HTR-8/SVneo (cell line): ENCODE results near the gene RAC2.

Experiments
- DNase-seq: peaks from one replicate; pipeline ENCODE4 v3.0.0; 2011; ENCODE audit warnings: low spot score, mixed read lengths; ENCODE audit not compliant: insufficient read length
- FAIRE-seq: peaks from 2 replicates; lab custom pipeline; 2011; peaks lifted over from hg19 to GRCh38; lab: Jason Lieb, UNC

The RAC2 gene

DNA sequence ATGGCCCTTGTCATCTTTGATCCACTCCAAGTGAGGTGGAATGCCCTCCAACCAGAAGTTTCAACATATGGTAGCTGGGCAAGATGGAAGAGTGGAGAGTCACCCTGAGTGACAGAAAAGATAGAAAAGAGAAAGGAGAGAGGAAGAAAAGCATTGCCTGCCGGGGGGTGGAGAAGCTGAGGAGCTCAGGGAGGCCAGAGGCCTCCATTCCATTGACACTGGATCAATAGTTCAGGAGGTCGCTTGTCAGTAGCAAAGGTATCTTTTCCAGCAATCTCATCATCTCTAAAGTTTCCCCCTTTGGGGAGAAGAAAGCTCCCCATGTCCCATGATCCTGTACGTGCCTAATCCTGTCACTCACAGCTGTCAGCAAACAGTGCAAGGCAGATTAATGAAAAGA is 49.3 kb downstream of the RAC2 start:
- DNase-seq (no peak), FAIRE-seq (no peak)

DNA sequence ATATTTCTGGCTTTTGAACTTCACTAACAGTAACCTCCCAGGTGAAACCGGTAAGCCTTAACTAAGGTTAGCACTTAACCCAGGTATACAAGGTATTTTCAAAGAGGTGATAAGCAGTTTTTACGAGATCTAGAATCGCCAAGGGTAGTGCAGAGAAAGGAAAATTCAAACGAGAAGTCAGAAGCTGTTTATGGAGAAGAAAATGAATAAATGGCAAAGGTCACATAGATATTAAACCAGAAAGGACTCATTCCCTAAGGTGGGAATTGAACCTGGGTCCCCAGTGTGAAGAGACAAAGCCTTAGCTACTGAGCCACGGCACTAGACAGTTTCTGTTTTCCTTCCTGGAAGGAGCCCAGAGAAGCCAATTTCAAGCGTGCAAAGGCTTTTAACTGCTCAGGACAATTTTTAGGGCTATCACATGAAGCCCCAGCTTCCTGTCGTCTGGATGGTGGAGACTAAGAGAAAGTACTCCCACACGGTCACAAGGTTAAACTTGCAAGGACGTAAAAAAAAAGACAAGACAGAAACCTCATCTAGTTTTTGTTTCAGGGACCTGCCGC is 50.4 kb downstream of the RAC2 start:
- DNase-seq (no peak), FAIRE-seq (no peak)

DNA sequence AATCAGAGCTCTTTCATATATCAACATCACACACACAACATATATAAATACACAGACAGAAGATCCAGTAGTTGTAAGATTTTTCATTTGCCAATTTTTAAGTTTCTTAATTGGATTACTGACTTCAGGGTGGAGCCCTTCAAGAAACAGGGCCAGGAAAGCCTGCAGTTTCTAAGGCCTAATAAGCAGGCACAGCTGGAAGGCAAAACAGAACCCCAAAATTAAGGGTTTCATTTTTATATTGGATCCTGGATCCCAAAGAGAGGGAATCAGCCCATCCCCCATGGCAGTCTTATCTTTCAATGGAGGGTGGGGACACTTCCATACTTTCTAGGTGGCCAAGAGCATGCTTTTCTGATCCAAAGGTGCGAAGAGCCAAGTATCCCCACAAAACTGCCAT is 51.3 kb downstream of the RAC2 start:
- FAIRE-seq = no peak

DNA sequence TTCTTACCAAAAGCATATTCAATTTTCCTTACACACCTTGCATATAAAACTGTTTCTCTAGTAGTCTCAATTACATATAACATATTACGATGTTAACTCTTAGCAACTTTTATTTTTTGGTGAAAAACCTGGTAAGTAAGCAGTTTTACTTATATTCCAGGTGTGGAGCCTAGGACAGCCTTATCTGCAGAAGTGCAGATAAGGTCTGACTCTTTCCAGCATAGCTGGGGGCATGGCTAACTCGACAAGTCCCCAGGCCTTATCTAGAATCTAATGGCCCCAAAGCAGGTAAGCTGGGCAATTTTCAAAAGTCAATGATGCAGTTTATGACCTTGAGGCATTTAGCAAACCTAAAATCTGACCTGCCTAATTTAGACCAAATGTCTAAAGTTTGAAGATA is 51.9 kb downstream of the RAC2 start:
- FAIRE-seq (no peak), DNase-seq (no peak)

More for the DNA sequence above, 51.3 kb downstream of the RAC2 start:
- DNase-seq = no peak

DNA sequence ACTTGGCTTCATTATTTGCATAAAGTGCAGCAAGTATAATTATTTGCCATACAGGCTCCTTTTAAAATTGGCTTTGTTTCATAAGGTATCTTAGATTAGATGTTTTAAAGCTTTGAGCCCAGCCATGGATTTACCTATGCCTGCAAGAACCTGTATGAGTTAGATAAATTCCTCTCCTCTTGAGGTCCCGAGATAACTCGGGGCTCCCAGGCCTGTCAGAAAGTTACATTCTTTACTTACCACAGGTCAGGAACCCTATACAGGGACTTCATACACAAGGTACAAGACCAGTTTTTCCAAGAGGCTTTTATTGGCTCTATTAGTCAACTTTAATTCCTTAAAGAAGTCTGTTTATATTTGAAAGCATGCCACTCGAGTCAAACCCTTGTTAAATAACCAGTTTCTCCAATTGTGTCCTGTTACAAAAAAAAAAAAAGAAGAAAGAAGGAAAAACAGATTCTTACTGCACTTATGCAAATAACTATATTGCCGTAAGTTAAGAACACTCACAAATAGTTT is 53.7 kb downstream of the RAC2 start:
- no peak for FAIRE-seq
- no peak for DNase-seq

DNA sequence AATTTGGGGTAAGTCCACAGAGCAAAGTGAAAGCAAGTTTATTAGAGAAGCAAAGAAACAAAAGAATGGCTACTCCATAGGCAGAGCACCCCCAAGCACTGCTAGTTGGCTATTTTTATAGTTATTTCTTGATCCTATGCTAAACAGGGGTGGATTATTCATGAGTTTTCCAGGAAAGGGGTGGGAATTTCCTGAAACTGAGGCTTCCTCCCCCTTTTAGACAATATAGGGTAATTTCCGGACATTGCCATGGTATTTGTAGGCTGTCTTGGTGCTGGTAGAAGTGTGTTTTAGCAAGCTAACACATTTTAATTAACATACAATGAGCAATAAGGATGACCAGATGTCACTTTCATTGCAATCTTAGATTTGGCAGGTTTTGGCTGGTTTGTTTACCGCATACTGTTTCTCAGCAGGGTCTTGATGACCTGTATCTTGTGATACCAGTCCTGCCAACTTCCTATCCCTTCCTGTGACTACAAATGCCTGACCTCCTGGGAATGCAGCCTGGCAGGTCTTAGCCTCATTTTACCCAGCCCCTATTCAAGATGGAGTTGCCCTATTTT is 55.1 kb downstream of the RAC2 start:
- no peak for DNase-seq
- FAIRE-seq = no peak

DNA sequence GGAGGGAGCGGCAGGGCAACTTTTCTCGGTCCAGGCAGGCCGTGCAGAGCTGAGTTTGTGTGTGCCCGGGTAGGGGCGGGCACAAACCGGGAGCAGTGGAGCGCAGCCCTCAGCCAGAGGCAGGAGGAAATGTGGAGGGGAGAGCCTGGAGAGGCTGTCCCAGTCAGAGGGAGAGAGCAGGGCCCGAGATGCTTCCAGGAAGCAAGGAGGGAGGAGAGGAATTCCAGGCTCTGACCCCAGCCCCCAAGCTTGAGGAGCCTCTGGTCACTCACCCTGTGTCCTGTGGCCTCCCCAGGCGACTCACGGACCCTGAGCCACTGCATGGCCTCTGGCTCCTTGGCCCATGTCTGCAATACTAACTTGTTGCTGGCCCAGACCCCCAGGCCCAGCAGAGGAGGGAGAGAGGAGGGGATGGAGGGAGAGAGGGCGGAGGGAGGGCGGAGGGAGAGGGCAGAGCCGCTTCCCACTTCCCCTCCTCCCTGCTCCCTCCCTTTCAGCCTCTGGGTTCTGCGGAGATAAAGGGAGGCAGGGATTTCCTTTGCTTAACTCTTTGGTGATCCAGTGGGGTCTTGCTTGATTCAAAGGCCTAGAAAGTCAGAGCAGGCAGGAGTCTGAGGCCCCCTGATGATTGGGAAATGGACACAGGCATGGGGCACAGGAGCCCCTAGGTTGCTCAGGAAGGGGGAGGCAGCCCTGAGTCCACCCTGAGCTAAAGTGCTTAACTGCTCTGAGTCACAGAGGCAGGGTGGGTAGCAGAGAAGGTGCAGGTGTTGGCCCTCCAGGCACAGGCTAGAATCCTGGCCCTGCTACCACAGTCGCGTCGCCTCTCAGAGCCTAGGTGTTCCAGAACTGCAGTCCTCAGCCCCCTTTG is 55.9 kb downstream of the RAC2 start, which contains the start of gene C1QTNF6:
Gene C1QTNF6, minus strand, starts transcription at position 357 of the 871 bp plus-strand sequence. Its CDS starts 34 bp downstream, at position 323.
- FAIRE-seq (no peak), DNase-seq (no peak)

DNA sequence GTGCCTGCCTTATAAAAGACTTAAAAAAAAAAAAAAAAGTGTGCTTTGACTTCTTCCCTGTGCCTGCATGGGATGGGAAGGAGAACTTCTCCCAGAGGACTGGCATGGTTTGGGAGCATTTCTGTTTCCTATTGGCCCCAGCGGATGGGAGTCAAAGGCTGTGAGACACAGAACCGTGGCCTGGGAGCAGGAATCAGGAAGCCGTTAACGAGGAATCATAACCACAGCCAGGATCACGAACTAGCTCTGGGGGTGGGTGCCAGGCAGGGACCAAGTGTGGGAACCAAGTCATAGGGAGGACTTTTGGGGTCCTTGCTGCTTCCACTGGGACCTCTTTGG is 56.5 kb downstream of the RAC2 start:
- no peak for DNase-seq
- no peak for FAIRE-seq

DNA sequence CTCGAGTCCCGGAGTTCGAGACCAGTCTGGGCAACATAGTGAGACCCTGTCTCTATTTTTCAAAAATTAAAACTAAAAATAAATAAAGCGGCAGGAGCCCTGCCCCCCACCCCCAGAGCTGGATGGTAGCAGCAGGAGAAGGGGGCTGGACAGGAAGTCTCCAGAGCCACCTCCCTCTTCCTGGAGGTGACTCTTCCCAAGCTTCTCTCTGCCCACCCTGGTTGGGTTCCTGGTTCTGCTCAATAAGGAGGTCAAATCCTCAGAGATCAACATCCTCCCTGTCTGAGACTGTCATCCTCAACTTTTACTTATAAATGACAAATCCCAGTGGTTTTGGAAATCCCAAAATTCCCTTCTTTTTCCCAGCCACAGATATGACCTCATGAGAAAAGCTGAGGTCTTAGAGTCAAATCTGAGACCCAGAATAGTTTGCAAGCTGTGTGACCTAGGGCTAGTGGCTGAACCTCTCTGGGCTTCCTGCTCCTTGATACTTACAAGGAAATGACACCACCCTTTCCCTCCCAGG is 57.0 kb downstream of the RAC2 start:
- no peak for DNase-seq
- no peak for FAIRE-seq

DNA sequence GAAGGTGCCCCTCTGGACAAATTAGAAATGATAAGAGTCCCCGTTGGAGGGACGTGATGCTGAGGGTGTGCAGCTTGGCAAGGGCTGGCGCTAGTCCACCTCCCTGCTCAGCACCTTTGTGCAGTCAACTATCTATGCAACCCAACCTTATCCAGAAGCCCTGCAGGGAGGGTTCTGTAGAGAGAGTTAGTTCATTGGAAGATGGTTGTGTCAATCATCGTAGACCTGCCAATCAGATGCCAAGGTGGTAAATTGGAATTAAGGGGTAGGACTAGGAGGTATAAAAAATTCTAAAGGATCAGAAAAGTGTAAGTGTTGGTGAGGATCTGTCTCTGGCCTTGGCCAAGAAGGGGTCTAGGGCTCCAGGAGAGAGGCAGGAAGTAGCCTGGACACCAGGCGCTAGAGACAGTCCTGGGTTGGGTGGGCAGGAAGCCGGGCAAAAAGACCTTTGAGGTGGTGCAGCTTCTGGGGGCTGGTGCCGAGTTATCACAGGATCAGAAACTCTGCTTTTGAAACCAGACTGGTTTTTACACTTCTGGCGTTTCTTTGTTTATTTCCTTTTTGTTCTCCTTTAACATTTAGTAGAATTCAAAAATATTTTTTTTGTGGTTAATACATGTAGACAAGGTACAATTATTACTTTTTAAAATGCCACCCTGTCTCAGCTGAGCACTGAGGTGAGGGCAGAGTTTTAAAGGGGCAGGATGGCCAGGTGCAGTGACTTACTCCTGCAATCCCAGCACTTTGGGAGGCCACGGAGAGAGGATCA is 57.7 kb downstream of the RAC2 start:
- no peak for FAIRE-seq
- DNase-seq = no peak

DNA sequence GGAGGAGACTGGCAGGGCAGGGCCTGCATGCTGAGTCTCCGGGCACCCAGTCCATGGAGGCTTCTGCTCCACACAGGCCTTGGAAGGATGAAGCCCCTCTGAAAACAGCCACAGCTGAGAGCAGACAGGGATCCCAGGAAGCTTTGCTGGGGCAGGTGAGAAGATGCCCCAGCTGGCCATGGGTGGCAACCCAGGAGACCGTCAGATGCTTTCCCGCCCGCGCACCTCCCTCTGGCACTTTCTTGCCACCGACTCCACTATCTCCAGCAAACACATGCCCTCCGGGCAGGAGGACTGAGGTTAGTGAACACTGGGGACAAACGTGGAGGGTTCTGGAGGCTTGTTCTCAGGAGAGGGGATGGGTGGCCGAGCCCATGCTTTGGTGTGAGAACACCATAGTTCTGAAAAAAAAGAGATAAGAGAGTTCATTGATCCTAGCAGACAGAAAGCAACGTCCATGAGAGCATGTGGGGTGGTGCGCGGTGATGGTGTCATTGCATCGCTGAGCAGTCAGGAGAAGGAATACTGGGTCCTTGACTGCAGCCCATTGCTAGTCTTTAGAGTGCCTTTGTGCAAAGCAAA is 58.3 kb downstream of the RAC2 start:
- no peak for FAIRE-seq
- no peak for DNase-seq

DNA sequence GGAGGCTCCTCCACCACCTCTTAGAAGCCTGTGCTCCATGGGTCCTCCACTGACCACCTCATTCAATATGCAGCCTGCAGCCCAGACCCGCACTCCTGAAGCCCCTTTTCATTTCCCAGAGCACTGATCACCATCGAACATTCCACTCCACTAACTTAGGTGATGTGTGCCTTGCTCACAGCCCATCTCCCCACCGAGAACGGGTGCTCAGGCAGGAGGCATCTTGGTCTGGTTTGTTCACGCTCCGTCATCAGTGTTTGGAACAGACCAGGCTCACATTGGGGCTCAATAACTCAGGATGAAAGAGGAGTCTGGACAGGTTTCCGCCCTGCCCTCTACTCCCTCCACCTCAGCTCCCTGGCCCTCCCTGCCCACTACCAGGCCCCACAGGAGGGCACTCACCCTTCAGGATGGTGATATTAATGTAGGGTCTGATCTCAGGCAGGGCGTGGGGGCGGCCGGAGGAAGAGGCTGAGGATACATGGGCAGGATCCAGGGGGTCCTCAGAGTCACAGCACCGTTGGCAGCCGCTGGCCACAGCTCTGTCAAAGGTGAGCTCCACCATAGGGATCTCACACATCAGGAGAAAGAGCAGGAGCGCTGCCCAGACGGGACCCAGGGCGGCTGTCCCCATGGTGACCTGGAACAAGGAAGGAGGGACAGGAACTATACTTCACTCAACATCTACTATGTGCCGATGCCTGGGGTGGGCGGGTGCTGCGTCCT is 59.1 kb downstream of the RAC2 start:
- FAIRE-seq (no peak), DNase-seq (no peak)

DNA sequence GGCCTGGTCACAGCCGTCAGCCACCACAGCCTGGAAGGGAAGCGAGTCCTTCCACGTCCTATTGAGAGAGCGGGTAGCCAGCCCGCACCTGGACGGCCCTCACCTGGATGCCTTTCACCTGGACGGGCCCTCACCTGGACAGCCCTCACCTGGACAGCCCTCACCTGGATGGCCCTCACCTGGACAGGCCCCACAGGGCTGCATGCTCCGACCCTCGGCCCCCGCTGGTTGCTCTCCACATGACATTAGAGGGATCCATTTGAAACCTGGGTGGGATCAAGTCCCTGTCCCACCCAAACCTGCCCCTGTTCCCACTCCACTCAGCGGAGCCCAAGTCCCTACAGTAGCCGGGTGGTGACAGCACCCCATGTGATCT is 59.7 kb downstream of the RAC2 start:
- DNase-seq (no peak), FAIRE-seq (no peak)

DNA sequence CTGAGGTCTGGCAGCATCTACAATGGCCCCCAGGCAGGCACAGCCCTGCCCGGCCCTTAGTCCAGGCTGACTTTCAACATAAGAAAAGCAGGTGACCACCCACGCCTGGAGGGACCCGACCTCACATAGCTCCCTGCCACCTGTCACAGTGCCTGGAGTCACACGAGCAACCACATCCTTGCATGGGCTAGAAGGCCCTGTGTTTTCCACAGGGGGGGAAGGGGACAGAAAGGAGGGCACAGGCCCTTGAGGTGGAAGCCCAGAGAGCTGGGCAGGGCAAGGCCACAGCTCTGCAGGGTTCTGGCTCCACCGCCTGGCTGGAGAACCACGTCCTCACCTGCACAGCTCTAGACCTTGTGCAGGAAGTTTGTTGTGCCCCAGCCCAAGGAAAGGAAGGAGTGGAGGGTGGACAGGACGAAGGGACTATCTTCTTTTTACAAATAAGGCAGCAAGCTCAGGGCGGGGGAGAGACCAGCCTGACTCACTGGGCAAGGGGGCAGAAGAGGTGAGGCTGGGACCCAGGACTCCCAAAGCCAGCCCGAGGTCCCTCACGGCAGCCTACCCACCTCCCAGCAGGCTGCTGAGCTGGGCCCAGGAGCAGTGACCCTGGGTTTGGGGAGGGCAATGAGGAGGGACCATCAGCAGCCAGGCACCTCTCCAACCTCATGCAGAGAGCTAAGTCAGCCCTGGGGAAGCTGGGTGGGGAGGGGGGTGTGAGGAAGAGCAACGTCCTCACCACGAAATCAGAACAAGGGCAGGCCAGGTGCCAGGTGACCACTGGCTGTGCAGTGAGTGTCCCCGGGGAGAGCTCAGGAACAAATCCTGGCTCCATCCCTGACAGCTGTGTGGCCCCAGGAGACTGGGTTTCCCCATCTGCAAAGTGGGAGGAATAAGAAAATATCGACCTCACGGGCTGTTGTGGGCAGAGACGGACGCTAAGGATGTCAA is 60.4 kb downstream of the RAC2 start:
- no peak for DNase-seq
- FAIRE-seq = no peak

DNA sequence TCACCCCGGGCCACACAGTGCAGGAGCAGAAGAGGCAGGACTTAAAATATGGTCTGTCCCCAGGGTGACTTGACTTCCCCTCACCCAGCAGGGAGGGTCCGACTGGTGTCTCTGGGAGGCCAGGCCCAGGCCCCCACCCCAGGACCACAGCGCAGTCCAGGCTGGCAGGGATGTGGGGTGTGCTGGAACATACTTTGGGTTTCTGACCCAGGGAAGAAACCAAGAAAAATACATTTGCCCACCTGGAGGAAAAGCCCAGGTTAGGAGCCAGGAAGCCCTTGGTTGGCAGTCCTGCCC is 61.2 kb downstream of the RAC2 start:
- FAIRE-seq (no peak), DNase-seq (no peak)

DNA sequence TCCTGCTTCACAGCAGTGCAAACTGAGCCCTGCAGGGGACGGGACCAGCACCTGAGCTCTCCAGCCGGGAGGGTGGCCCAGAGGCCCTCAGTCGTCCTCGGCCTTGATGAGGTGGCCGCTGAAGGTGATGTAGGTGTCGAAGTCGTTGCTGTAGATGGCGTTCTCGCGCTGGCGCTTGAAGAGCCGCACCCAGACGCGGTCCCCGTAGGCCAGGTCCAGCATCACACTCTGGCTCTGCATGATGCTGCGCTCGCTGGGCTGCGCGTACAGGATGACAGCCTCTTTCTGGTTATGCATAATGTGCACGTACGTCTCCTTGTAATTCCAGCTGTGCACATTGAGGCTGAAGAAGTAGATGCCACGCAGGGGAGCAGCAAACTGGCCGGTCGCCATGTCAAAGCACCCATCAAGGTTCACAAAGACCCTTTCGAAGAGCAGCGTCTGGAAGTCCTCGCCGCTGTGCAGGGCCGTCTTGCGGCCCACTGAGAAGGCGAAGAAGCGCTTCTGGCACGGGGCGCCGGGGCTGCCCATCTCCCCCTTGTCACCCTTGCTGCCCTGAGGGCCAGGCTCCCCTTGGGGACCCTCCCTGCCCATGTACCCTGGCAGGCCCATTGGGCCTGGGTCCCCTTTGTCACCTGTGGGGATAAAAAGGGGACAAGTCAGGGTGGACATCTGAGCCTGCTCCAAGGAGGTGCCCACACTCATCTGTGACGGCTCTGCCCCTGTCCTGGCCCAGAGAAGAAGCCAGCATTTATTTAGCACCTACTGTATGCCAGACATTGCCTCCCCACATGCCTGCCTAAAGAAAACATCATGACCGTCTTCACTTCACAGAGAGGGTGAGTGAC is 61.7 kb downstream of the RAC2 start:
- FAIRE-seq = no peak
- no peak for DNase-seq

DNA sequence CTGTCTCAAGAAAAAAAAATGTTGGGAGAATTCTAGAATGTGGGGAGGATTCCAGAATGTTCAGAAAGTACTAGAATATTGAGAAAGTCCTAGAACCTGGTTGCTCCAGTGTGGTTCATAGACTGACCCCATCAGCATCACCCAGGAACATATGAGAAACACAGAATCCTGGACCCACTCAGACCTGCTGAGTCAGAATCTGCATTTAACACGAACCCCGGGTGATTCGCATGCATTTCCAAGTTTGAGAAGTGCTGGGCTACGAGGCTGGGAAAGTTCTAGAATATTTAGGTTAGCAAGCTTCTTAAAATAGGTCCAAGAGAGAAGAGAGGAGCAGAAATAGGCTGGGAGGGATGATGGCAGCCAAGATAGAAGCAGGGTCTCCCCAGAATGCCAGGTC is 62.4 kb downstream of the RAC2 start:
- FAIRE-seq (no peak), DNase-seq (no peak)
